ENCODE measurements around the gene SNX5. TPM values are rescaled to one million over a fixed set of nuclear protein-coding genes. Genes with fewer than 3 reads are reported as not detected.

SNX5 gene
- total RNA-seq, 2 experiments from 2014 or later = 222 to 249 TPM

GRCh38 chr20:17940224-17940971 is 28.2 kb downstream of the SNX5 start:
- intact Hi-C loops (cut with micrococcal nuclease) = no loop called here
- peaks cover 32% of the 10 kb centered on the region for H3K36me3 Mint-ChIP-seq (ENCODE audit: low read depth)
- ATAC-seq = no peak
- H3K27ac Mint-ChIP-seq = peak overlapping the region; percentile 11
- no peak for TF ChIP-seq CTCF (IDR thresholded peaks at IDR 0.05)
- peaks cover 30% of the 10 kb centered on the region for H3K4me1 Mint-ChIP-seq (ENCODE audit: low read depth)
- H3K4me3 Mint-ChIP-seq = no peak overlapping the region
- H3K27me3 Mint-ChIP-seq = no peaks in the 10 kb centered on the region
- POLR2A ChIA-PET = interaction anchor here (0.5 kb wide), 1 partner anchor 198 kb away, joined by 3 read pairs; no protein-coding TSS in a partner anchor
- no peak for DNase-seq
- CTCF ChIA-PET = interaction anchor here (2.2 to 2.4 kb wide), 2 partner anchors 15 to 26 kb away, joined by 10 to 12 read pairs; partner anchors contain the start of genes MGME1 and SNX5
- no peaks in the 10 kb centered on the region for H3K9me3 Mint-ChIP-seq

DNA sequence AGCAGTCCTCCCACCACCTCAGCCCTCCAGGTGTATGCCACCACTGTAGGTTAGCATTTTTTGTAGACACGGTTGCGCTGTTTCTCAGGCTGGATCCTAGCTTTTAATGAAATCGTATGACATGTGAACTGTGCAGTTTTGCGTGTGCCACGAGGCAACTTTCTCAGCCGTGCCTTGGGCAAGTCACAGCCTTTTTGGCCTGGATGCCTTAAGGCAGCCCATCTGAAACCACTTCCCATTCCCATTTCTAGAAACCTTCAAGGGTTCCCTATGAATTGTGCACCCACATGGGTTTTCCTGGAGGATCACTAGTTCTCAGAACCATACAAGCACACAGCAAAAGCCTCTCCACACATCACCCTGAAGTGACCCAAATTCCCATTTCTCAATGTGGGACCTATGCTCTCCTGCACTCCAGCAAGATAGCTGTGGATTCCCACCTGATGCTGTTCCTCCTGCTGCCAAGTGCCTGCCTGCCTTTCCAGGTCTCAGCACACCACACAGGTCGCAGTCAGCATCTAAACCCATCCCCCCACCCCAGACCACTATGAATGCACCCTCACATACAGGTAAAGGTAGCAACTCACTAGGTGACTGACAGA is 28.9 kb downstream of the SNX5 start:
- ATAC-seq (no peak), DNase-seq (no peak)
- Mint-ChIP-seq H3K4me3 (no peak overlapping the region), H3K9me3 (no peaks in the 10 kb centered on the region), H3K36me3 (ENCODE audit: low read depth) (peaks cover 27% of the 10 kb centered on the region), H3K4me1 (ENCODE audit: low read depth) (peaks cover 30% of the 10 kb centered on the region), H3K27ac (peak overlapping the region; percentile 7), H3K27me3 (no peaks in the 10 kb centered on the region)
- no peak for TF ChIP-seq CTCF (IDR thresholded peaks at IDR 0.05)
- ChIA-PET POLR2A (interaction anchor here (0.5 kb wide), 1 partner anchor 199 kb away, joined by 3 read pairs; no protein-coding TSS in a partner anchor), CTCF (interaction anchor here (0.7 to 3.3 kb wide), 22 partner anchors 11 to 434 kb away, joined by 3 to 35 read pairs (median 4); partner anchors contain the start of genes MGME1, RRBP1 and SNX5)
- intact Hi-C loops (cut with micrococcal nuclease) = no loop called here

DNA sequence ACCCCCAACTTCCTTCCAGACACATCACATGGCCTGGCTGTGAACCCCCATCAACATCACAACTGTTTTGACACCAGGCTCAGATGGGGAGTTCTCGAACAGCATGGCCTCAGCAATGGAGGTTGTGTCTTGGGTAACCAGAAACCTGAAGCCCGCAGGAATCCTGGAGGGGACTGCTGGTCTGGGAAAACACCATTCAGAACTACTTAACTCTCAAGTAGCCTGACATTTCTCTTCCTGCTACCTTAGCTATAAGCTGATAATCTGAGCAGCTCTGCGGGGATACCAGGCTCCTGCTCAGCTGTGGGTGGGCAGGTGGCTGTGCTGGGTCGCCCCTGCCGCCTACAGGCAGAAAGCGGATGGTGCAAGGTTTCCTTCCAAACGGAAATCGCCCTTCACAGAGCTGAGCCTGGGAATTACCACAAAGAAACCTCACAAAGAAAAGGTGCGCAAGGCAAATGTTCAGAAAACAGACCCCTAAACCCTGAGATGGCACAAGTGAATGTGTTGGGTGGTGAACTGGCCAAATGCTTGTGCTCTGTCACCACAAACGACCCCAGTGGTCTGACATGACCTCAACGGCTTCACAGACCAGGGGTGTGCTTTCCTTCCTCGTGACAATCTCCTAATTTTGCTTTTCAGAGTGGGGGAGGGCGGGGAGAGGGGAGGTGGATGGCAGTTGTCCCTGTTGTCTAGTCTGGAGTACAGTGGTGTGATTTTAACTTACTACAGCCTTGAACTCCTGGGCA is 29.5 kb downstream of the SNX5 start:
- intact Hi-C loops (cut with micrococcal nuclease) = no loop called here
- Mint-ChIP-seq H3K4me3 (no peak overlapping the region), H3K27me3 (no peaks in the 10 kb centered on the region), H3K27ac (peak overlapping the region; percentile 44), H3K9me3 (no peaks in the 10 kb centered on the region), H3K36me3 (ENCODE audit: low read depth) (peaks cover 25% of the 10 kb centered on the region), H3K4me1 (ENCODE audit: low read depth) (peaks cover 30% of the 10 kb centered on the region)
- peak; percentile 85 for TF ChIP-seq CTCF (IDR thresholded peaks at IDR 0.05)
- ChIA-PET POLR2A (interaction anchor here (0.6 to 1.4 kb wide), 3 partner anchors 31 to 323 kb away, joined by 3 to 5 read pairs (median 3); no protein-coding TSS in a partner anchor), CTCF (interaction anchor here (0.6 to 3.3 kb wide), 31 partner anchors 11 to 508 kb away, joined by 3 to 35 read pairs (median 4); partner anchors contain the start of genes MGME1, RRBP1 and SNX5)
- DNase-seq (peak; percentile 80), ATAC-seq (peak; percentile 95)

GRCh38 chr20:17936761-17937732 is 31.5 kb downstream of the SNX5 start:
- H3K27me3 Mint-ChIP-seq = no peaks in the 10 kb centered on the region
- no peak overlapping the region for H3K27ac Mint-ChIP-seq
- ChIA-PET POLR2A (interaction anchor here (0.5 kb wide), 1 partner anchor 65 kb away, joined by 3 read pairs; no protein-coding TSS in a partner anchor), CTCF (interaction anchor here (1.3 to 3.3 kb wide), 4 partner anchors 13 to 255 kb away, joined by 5 to 35 read pairs (median 16); partner anchors contain the start of gene RRBP1)
- no peak for ATAC-seq
- peaks cover 26% of the 10 kb centered on the region for H3K4me1 Mint-ChIP-seq (ENCODE audit: low read depth)
- no peak overlapping the region for H3K4me3 Mint-ChIP-seq
- H3K36me3 Mint-ChIP-seq (ENCODE audit: low read depth) = peaks cover 8% of the 10 kb centered on the region
- DNase-seq = no peak
- no peaks in the 10 kb centered on the region for H3K9me3 Mint-ChIP-seq
- no peak for TF ChIP-seq CTCF (IDR thresholded peaks at IDR 0.05)
- intact Hi-C loops (cut with micrococcal nuclease) = no loop called here
